ENCODE data around the gene ZC3H12D. TPM values are rescaled to one million over a fixed set of nuclear protein-coding genes. Genes with fewer than 3 reads are reported as not detected.

The ZC3H12D gene
- total RNA-seq = 0.11 and 0.37 TPM in 2 replicates

DNA sequence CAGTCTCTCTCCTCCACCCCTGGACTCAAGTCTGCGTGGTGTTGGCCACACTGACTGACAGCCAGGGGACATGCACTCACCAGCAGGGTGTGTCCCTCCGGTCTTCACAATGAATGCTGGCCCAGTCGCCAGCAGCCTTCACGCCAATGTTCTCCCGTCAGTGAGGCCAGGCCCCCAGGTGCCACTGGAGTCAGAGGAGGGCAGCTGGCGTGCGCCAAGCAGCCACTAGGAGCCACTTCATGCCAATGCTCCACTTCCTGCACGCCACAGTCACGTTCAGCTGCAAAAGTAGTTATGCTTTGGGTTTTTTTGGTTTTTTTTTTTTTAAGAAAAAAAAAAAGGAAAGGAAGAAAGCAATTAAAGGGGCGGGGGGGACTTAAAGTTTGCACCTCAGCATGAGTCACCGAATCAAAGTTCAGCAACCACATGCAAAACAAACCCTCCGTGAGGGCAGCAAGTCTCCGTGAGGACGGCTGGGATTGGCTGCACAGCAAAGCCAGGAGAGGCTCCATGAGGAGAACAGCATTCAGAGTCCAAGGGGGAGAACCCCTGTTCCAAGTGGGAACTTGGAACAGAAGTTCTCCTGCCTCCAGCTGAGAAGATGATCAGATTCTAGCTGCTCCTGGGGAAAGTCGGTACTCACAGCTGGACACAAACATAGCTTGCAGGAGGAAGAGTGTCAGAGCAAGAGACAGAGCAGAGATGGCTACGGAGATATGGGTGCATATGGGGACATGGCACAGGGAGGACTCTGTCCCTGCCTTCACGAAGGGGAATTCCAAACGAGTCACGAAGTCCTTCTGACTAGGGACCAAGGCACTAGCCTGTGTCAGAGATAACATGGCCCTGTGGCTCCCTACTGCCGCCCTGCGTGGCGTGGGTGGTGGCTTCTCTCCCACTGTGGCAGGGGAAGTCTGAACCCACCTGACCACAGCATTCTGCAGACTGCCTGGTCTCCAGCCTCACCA is at the start of gene ZC3H12D:
TSS of gene ZC3H12D (minus strand) at position 282 of the 968 bp plus-strand sequence. CDS start 10,471 bp downstream, outside the sequence.

DNA sequence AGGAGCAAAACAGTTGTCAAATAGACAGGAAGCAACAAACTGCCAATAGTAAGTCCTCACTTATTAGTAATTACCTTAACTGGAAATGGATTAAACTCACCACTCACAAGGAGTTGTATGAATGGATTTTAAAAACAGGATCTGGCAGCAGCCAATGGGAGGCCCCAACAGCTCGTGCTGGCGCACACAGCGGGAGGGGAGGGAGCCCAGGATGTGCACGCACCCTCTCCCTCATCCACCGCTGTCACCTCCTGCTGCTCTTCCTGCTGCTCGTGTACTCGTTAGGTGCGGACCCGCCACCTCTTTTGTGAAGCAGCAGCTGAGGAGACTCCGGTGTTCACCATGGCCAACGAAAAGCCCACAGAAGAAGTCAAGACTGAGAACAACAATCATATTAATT is 84.8 kb downstream of the ZC3H12D start, which contains the start of gene SUMO4:
TSS of gene SUMO4 (plus strand) at position 213 of the 400 bp plus-strand sequence. CDS start at position 343, 130 bp downstream.

Other genes with a start within 250 kb of the ZC3H12D start
- gene TAB2, start 167.3 kb downstream of the ZC3H12D start, total RNA-seq = 20.3 and 25.9 TPM in 2 replicates
- gene SUMO4, start 84.8 kb downstream of the ZC3H12D start, total RNA-seq = 1.00 and 1.7 TPM in 2 replicates
- 44.9 and 45.2 TPM in 2 replicates for gene PPIL4, start 61.0 kb upstream of the ZC3H12D start, total RNA-seq
- 39.7 and 68.0 TPM in 2 replicates for gene GINM1, start 81.4 kb upstream of the ZC3H12D start, total RNA-seq
- gene KATNA1, start 163.7 kb upstream of the ZC3H12D start, total RNA-seq = 35.5 and 41.4 TPM in 2 replicates
- 8.5 TPM in 2 replicates for gene LATS1, start 233.1 kb upstream of the ZC3H12D start, total RNA-seq

All from uterine smooth muscle cell (primary cell).